DND-41 (cell line): ENCODE data around the gene P2RX4.

Experiments
- EZH2 ChIP-seq: IDR thresholded peaks from 3 replicates; pipeline ENCODE4 v1.6.1; 2012; ENCODE audit warnings: borderline replicate concordance, low read depth, mild to moderate bottlenecking, moderate library complexity, low read length, inconsistent platforms; ENCODE audit not compliant: severe bottlenecking
- TF ChIP-seq, protein P1 (sequence below): IDR thresholded peaks from 2 replicates; pipeline ENCODE4 v1.5.1; 2012; ENCODE audit warnings: borderline replicate concordance, low read length, moderate library complexity, mild to moderate bottlenecking; ENCODE audit not compliant: poor library complexity, severe bottlenecking; ENCODE audit errors: extremely low read depth

DNA sequence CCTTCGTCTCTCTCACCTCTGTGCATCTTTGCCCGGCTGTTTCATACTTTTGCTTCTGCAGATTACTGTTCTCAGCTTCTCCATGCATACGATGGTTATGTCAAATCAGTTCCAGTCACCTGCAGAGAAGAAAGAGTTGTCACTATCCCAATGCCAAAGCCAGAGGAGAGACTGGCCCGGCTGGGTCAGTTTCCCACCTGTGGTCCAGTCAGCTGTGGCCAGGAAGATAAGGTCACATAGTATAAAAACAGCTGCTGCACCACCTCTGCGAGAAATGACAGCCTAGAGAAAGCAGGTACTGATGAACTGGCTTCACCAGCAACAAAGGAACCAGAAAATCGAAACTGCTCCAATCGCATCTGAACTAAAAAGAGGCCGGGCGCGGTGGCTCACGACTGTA, 6.4 kb upstream of the P2RX4 start:
- TF ChIP-seq EZH2: no peak
- TF ChIP-seq, protein P1, sequence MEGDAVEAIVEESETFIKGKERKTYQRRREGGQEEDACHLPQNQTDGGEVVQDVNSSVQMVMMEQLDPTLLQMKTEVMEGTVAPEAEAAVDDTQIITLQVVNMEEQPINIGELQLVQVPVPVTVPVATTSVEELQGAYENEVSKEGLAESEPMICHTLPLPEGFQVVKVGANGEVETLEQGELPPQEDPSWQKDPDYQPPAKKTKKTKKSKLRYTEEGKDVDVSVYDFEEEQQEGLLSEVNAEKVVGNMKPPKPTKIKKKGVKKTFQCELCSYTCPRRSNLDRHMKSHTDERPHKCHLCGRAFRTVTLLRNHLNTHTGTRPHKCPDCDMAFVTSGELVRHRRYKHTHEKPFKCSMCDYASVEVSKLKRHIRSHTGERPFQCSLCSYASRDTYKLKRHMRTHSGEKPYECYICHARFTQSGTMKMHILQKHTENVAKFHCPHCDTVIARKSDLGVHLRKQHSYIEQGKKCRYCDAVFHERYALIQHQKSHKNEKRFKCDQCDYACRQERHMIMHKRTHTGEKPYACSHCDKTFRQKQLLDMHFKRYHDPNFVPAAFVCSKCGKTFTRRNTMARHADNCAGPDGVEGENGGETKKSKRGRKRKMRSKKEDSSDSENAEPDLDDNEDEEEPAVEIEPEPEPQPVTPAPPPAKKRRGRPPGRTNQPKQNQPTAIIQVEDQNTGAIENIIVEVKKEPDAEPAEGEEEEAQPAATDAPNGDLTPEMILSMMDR: no peak
